GM19023 (cell line): ENCODE measurements around the gene TRPM1.
A peak's percentile ranks its signal among the peaks of the same experiment; 100 is the strongest.

Experiments
- ATAC-seq: cut with Tn5 transposase; IDR thresholded peaks from one replicate; pipeline ENCODE4 v1.9.1; 2021; ENCODE audit warnings: mild to moderate bottlenecking, moderate library complexity; ENCODE audit not compliant: unreplicated experiment

The TRPM1 gene

GRCh38 chr15:31024330-31024729 is 77.2 kb downstream of the TRPM1 start:
- ATAC-seq: no peak

- no peak for ATAC-seq
Measured at GRCh38 chr15:31023841-31024240, 77.7 kb downstream of the TRPM1 start.

- no peak for ATAC-seq
Measured at GRCh38 chr15:31021067-31021665, 80.4 kb downstream of the TRPM1 start.

- no peak for ATAC-seq
Measured at GRCh38 chr15:31020542-31020941, 81.0 kb downstream of the TRPM1 start.

- ATAC-seq: no peak
Measured at GRCh38 chr15:31019986-31020385, 81.5 kb downstream of the TRPM1 start.

- ATAC-seq: no peak
Measured at GRCh38 chr15:31017311-31017710, 84.2 kb downstream of the TRPM1 start.

GRCh38 chr15:31016446-31016915 is 85.0 kb downstream of the TRPM1 start:
- ATAC-seq: no peak

- ATAC-seq: no peak
Measured at GRCh38 chr15:31014608-31014925, 87.0 kb downstream of the TRPM1 start.

GRCh38 chr15:31013863-31014607 is 87.5 kb downstream of the TRPM1 start:
- ATAC-seq: peak; percentile 66

- ATAC-seq: no peak
Measured at GRCh38 chr15:31012455-31012854, 89.1 kb downstream of the TRPM1 start.

GRCh38 chr15:31010036-31010435 is 91.5 kb downstream of the TRPM1 start:
- no peak for ATAC-seq

GRCh38 chr15:31005660-31006059 is 95.9 kb downstream of the TRPM1 start:
- ATAC-seq: no peak

GRCh38 chr15:31004220-31004733 is 97.2 kb downstream of the TRPM1 start:
- peak; percentile 92 for ATAC-seq

- no peak for ATAC-seq
Measured at GRCh38 chr15:31001702-31002101, 99.8 kb downstream of the TRPM1 start.

GRCh38 chr15:30999729-31000128 is 101.8 kb downstream of the TRPM1 start:
- ATAC-seq: no peak

GRCh38 chr15:30997270-30997669 is 104.3 kb downstream of the TRPM1 start:
- no peak for ATAC-seq

- ATAC-seq: no peak
Measured at GRCh38 chr15:30992249-30992864, 109.2 kb downstream of the TRPM1 start.

- ATAC-seq: peak; percentile 91
Measured at GRCh38 chr15:30991255-30992235, 110.0 kb downstream of the TRPM1 start, which contains the start of gene MTMR10. Gene MTMR10, minus strand, starts transcription at chr15:30991628. Its CDS starts 122 bp downstream, at chr15:30991506.

- no peak for ATAC-seq
Measured at GRCh38 chr15:30990446-30991254, 110.9 kb downstream of the TRPM1 start.

GRCh38 chr15:30990036-30990435 is 111.5 kb downstream of the TRPM1 start:
- ATAC-seq: no peak
